ENCODE results near the gene SETDB2. TPM values are rescaled to one million over a fixed set of nuclear protein-coding genes. Genes with fewer than 3 reads are reported as not detected.

The SETDB2 gene
- total RNA-seq, 1 experiment from 2014 or later = 2.7 TPM

GRCh38 chr13:49459580-49459979 is 15.5 kb downstream of the SETDB2 start:
- H3K9me3 ChIP-seq (ENCODE audit: low read length) = peaks cover 4% of the 10 kb centered on the region; the same call in 1 of the 2 replicates
- no peaks in the 10 kb centered on the region for H3F3A ChIP-seq (ENCODE audit: low read length, unreplicated experiment)
- H4K20me1 ChIP-seq (ENCODE audit: low read length) = no peaks in the 10 kb centered on the region
- H3K9me2 ChIP-seq (replicated peaks; ENCODE audit: low read length) = no peaks in the 10 kb centered on the region
- no peak for TF ChIP-seq EZH2phosphoT487 (IDR thresholded peaks at IDR 0.05; ENCODE audit: borderline replicate concordance, low read length)
- no peak for TF ChIP-seq CTCF (conservative IDR thresholded peaks at IDR 0.05; ENCODE audit: low read depth, low read length)
- no peak for TF ChIP-seq EZH2 (IDR thresholded peaks at IDR 0.05; ENCODE audit: low read length, unreplicated experiment)
- H2AFZ ChIP-seq (ENCODE audit: low read length) = no peak overlapping the region
- DNase-seq (no peak), ATAC-seq (no peak)
- no peak overlapping the region for H3K4me3 ChIP-seq (ENCODE audit: low read length)
- peaks cover 28% of the 10 kb centered on the region for H3K36me3 ChIP-seq (ENCODE audit: low read depth, low read length)
- H3K27ac ChIP-seq (ENCODE audit: low read length) = no peak overlapping the region
- peaks cover 23% of the 10 kb centered on the region for H3K4me1 ChIP-seq (ENCODE audit: insufficient read depth, low read length)
- CTCF ChIA-PET = no interaction called here
- intact Hi-C loops (cut with micrococcal nuclease) = no loop called here
- POLR2A ChIA-PET (ENCODE audit: unreplicated experiment) = no interaction called here
- no peak overlapping the region for H3K4me2 ChIP-seq (ENCODE audit: low read length)
- H3K79me2 ChIP-seq (ENCODE audit: low read length) = no peaks in the 10 kb centered on the region
- BruUV-seq (replicated peaks) = no TSS peak
- no peaks in the 10 kb centered on the region for H3K27me3 ChIP-seq (ENCODE audit: low read length)
- H3K9ac ChIP-seq (ENCODE audit: low read length) = no peak overlapping the region

GRCh38 chr13:49464085-49464484 is 20.0 kb downstream of the SETDB2 start:
- no peaks in the 10 kb centered on the region for H3K27me3 ChIP-seq (ENCODE audit: low read length)
- H3K9me2 ChIP-seq (replicated peaks; ENCODE audit: low read length) = no peaks in the 10 kb centered on the region
- TF ChIP-seq EZH2phosphoT487 (IDR thresholded peaks at IDR 0.05; ENCODE audit: borderline replicate concordance, low read length) (no peak), EZH2 (IDR thresholded peaks at IDR 0.05; ENCODE audit: low read length, unreplicated experiment) (no peak), CTCF (conservative IDR thresholded peaks at IDR 0.05; ENCODE audit: low read depth, low read length) (no peak)
- DNase-seq (no peak), ATAC-seq (no peak)
- no peak overlapping the region for H3K27ac ChIP-seq (ENCODE audit: low read length)
- no peak overlapping the region for H3K4me2 ChIP-seq (ENCODE audit: low read length)
- H3K79me2 ChIP-seq (ENCODE audit: low read length) = no peaks in the 10 kb centered on the region
- H3K4me1 ChIP-seq (ENCODE audit: insufficient read depth, low read length) = no peaks in the 10 kb centered on the region
- intact Hi-C loops (cut with micrococcal nuclease) = no loop called here
- H3K9me3 ChIP-seq (ENCODE audit: low read length) = peaks cover 4% of the 10 kb centered on the region; the same call in 1 of the 2 replicates
- H3K36me3 ChIP-seq (ENCODE audit: low read depth, low read length) = peaks cover 28% of the 10 kb centered on the region
- no peaks in the 10 kb centered on the region for H3F3A ChIP-seq (ENCODE audit: low read length, unreplicated experiment)
- BruUV-seq (replicated peaks) = no TSS peak
- H3K9ac ChIP-seq (ENCODE audit: low read length) = no peak overlapping the region
- no peak overlapping the region for H3K4me3 ChIP-seq (ENCODE audit: low read length)
- CTCF ChIA-PET = no interaction called here
- H2AFZ ChIP-seq (ENCODE audit: low read length) = no peak overlapping the region
- POLR2A ChIA-PET (ENCODE audit: unreplicated experiment) = no interaction called here
- no peaks in the 10 kb centered on the region for H4K20me1 ChIP-seq (ENCODE audit: low read length)

- Histone ChIP-seq H4K20me1 (ENCODE audit: low read length) (no peaks in the 10 kb centered on the region), H3K27me3 (ENCODE audit: low read length) (no peaks in the 10 kb centered on the region), H3K27ac (ENCODE audit: low read length) (no peak overlapping the region), H3F3A (ENCODE audit: low read length, unreplicated experiment) (no peaks in the 10 kb centered on the region), H3K4me2 (ENCODE audit: low read length) (no peak overlapping the region), H3K9me3 (ENCODE audit: low read length) (peaks cover 4% of the 10 kb centered on the region; the same call in 1 of the 2 replicates), H3K9ac (ENCODE audit: low read length) (no peak overlapping the region), H2AFZ (ENCODE audit: low read length) (no peak overlapping the region), H3K79me2 (ENCODE audit: low read length) (no peaks in the 10 kb centered on the region), H3K4me3 (ENCODE audit: low read length) (no peak overlapping the region), H3K36me3 (ENCODE audit: low read depth, low read length) (peaks cover 28% of the 10 kb centered on the region), H3K4me1 (ENCODE audit: insufficient read depth, low read length) (no peaks in the 10 kb centered on the region), H3K9me2 (replicated peaks; ENCODE audit: low read length) (no peaks in the 10 kb centered on the region)
- TF ChIP-seq EZH2 (IDR thresholded peaks at IDR 0.05; ENCODE audit: low read length, unreplicated experiment) (no peak), EZH2phosphoT487 (IDR thresholded peaks at IDR 0.05; ENCODE audit: borderline replicate concordance, low read length) (no peak), CTCF (conservative IDR thresholded peaks at IDR 0.05; ENCODE audit: low read depth, low read length) (no peak)
- ATAC-seq = no peak
- ChIA-PET POLR2A (ENCODE audit: unreplicated experiment) (no interaction called here), CTCF (no interaction called here)
- intact Hi-C loops (cut with micrococcal nuclease) = no loop called here
- no peak for DNase-seq
- no TSS peak for BruUV-seq (replicated peaks)
These were observed 20.7 kb downstream of the SETDB2 start for GRCh38 chr13:49464621-49465325.

All from PC-3 (cell line).